K562 (cell line): ENCODE data around the gene GP1BB. TPM values are rescaled to one million over a fixed set of nuclear protein-coding genes. Genes with fewer than 3 reads are reported as not detected.

Source experiments
- ELF1 ChIP-seq: fragments of 200-800 bp; sonication (Bioruptor generic); IDR thresholded peaks from 2 replicates; pipeline ENCODE4 v1.6.1; 2016; ENCODE audit warnings: missing genetic modification characterization, missing compliant biosample characterization
- HDAC6 ChIP-seq: IDR thresholded peaks from 2 replicates; pipeline ENCODE4 v1.6.1; 2012; ENCODE audit warnings: low read depth, mild to moderate bottlenecking, control low read depth, inconsistent platforms, low read length, moderate library complexity
- NFYB ChIP-seq: IDR thresholded peaks from 2 replicates; pipeline ENCODE4 v1.6.1; 2011; ENCODE audit warnings: mild to moderate bottlenecking, moderate library complexity; ENCODE audit not compliant: insufficient read length; ENCODE audit errors: extremely low read depth
- RBM15 ChIP-seq: fragments of 200-400 bp; formaldehyde crosslinking; IDR thresholded peaks from 2 replicates; pipeline ENCODE4 v1.6.1; 2018; ENCODE audit warnings: mild to moderate bottlenecking, low read length, moderate library complexity; ENCODE audit not compliant: insufficient read depth
- TCF7 ChIP-seq: sonication (generic); IDR thresholded peaks from 2 replicates; pipeline ENCODE4 v1.6.1; 2016; ENCODE audit warnings: antibody characterized with exemption, borderline replicate concordance
- ZNF583 ChIP-seq: fragments of 250-450 bp; sonication (Bioruptor Pico); IDR thresholded peaks from 2 replicates; pipeline ENCODE4 v1.4.0; 2020
- polyA plus RNA-seq, 8 experiments: library from polyadenylated mRNA; depleted of rRNA in 4 of 8; stranded (reverse) in 5 of 8; unstranded in 3 of 8; fragments of >200 nt; fragmentation: Nextera tagmentation in 2 of 8; fragmentation: Illumina TruSeq in 1 of 8; extraction: Ambion mirVana in 2 of 8; extraction: Trizol in 1 of 8; gene quantifications; 2 replicates each; pipeline versions ENCODE4 v1.2.1 to v1.2.3, GENCODE V29; 2011 to 2014; ENCODE audit warnings: inconsistent platforms in 1 of 8, missing spikeins in 1 of 8
- total RNA-seq, 7 experiments: library from RNA; depleted of rRNA in 6 of 7; stranded (reverse); fragments of >200 nt in 6 of 7; fragmentation: Illumina TruSeq in 2 of 7; extraction: Trizol in 2 of 7; gene quantifications; 2 replicates each; pipeline versions ENCODE4 v1.2.1 to v1.2.3, GENCODE V29; 2011 to 2021; ENCODE audit warnings: low replicate concordance in 1 of 7
- TF ChIP-seq, protein P1 (sequence below): fragments of 450-650 bp; IDR thresholded peaks from 2 replicates; pipeline ENCODE4 v1.6.1; 2017; ENCODE audit warnings: antibody characterized with exemption, mild to moderate bottlenecking
- TF ChIP-seq, protein P2 (sequence below): fragments of 250-450 bp; sonication (Bioruptor Pico); IDR thresholded peaks from 2 replicates; pipeline ENCODE4 v1.5.0; 2020; ENCODE audit warnings: mild to moderate bottlenecking, borderline replicate concordance
- TF ChIP-seq, protein P3 (sequence below): fragments of 250-450 bp; sonication (Bioruptor Pico); IDR thresholded peaks from 2 replicates; pipeline ENCODE4 v1.4.0; 2020

Gene GP1BB
- total and polyA plus RNA-seq, 9 of the 15 experiments (the other 6 are each of a cell fraction or from before 2014, with no cell fraction given) = 0.69 to 162 (median 2.8) TPM

DNA sequence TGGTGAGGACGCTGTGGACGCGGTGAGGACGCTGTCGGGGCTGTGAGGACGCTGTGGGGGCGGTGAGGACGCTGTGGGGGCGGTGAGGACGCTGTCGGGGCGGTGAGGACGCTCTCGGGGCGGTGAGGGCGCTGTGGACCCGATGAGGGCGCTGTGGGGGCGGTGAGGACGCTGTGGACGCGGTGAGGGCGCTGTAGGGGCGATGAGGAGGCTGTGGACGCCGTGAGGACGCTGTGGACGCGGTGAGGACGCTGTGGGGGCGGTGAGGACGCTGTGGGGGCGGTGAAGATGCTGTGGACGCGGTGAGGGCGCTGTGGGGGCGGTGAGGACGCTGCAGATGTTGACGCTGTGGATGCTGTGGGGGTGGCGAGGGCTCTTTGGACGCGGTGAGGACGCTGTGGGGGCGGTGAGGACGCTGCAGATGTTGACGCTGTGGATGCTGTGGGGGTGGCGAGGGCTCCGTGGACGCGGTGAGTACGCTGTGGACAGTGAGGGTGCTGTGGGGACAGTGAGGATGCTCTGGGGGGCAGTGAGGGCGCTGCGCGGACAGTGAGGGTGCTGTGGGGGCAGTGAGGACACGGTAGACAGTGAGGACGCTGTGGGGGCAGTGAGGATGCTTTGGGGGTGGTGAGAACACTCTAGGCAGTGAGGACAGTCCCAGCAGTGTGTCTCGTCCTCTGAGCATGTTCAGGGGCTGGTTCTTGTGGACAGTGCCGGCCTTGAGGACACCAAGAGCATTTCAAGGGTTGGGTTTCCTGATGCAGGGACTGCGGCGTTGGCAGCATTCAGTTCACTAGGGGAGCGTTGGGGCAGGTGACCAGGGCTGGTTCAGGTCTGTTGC is 4.2 kb downstream of the GP1BB start (continued):
- TF ChIP-seq, protein P1, sequence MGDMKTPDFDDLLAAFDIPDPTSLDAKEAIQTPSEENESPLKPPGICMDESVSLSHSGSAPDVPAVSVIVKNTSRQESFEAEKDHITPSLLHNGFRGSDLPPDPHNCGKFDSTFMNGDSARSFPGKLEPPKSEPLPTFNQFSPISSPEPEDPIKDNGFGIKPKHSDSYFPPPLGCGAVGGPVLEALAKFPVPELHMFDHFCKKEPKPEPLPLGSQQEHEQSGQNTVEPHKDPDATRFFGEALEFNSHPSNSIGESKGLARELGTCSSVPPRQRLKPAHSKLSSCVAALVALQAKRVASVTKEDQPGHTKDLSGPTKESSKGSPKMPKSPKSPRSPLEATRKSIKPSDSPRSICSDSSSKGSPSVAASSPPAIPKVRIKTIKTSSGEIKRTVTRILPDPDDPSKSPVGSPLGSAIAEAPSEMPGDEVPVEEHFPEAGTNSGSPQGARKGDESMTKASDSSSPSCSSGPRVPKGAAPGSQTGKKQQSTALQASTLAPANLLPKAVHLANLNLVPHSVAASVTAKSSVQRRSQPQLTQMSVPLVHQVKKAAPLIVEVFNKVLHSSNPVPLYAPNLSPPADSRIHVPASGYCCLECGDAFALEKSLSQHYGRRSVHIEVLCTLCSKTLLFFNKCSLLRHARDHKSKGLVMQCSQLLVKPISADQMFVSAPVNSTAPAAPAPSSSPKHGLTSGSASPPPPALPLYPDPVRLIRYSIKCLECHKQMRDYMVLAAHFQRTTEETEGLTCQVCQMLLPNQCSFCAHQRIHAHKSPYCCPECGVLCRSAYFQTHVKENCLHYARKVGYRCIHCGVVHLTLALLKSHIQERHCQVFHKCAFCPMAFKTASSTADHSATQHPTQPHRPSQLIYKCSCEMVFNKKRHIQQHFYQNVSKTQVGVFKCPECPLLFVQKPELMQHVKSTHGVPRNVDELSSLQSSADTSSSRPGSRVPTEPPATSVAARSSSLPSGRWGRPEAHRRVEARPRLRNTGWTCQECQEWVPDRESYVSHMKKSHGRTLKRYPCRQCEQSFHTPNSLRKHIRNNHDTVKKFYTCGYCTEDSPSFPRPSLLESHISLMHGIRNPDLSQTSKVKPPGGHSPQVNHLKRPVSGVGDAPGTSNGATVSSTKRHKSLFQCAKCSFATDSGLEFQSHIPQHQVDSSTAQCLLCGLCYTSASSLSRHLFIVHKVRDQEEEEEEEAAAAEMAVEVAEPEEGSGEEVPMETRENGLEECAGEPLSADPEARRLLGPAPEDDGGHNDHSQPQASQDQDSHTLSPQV = no peak
- TF ChIP-seq TCF7 (no peak), ELF1 (tag) (no peak), RBM15 (no peak), ZNF583 (no peak), NFYB (no peak), HDAC6 (0 out of 2 replicates have a peak, but pooled peaks have one; percentile 44)
- TF ChIP-seq, protein P2, sequence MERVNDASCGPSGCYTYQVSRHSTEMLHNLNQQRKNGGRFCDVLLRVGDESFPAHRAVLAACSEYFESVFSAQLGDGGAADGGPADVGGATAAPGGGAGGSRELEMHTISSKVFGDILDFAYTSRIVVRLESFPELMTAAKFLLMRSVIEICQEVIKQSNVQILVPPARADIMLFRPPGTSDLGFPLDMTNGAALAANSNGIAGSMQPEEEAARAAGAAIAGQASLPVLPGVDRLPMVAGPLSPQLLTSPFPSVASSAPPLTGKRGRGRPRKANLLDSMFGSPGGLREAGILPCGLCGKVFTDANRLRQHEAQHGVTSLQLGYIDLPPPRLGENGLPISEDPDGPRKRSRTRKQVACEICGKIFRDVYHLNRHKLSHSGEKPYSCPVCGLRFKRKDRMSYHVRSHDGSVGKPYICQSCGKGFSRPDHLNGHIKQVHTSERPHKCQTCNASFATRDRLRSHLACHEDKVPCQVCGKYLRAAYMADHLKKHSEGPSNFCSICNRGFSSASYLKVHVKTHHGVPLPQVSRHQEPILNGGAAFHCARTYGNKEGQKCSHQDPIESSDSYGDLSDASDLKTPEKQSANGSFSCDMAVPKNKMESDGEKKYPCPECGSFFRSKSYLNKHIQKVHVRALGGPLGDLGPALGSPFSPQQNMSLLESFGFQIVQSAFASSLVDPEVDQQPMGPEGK (CRISPR knock-in tag) = no peak
- TF ChIP-seq, protein P3, sequence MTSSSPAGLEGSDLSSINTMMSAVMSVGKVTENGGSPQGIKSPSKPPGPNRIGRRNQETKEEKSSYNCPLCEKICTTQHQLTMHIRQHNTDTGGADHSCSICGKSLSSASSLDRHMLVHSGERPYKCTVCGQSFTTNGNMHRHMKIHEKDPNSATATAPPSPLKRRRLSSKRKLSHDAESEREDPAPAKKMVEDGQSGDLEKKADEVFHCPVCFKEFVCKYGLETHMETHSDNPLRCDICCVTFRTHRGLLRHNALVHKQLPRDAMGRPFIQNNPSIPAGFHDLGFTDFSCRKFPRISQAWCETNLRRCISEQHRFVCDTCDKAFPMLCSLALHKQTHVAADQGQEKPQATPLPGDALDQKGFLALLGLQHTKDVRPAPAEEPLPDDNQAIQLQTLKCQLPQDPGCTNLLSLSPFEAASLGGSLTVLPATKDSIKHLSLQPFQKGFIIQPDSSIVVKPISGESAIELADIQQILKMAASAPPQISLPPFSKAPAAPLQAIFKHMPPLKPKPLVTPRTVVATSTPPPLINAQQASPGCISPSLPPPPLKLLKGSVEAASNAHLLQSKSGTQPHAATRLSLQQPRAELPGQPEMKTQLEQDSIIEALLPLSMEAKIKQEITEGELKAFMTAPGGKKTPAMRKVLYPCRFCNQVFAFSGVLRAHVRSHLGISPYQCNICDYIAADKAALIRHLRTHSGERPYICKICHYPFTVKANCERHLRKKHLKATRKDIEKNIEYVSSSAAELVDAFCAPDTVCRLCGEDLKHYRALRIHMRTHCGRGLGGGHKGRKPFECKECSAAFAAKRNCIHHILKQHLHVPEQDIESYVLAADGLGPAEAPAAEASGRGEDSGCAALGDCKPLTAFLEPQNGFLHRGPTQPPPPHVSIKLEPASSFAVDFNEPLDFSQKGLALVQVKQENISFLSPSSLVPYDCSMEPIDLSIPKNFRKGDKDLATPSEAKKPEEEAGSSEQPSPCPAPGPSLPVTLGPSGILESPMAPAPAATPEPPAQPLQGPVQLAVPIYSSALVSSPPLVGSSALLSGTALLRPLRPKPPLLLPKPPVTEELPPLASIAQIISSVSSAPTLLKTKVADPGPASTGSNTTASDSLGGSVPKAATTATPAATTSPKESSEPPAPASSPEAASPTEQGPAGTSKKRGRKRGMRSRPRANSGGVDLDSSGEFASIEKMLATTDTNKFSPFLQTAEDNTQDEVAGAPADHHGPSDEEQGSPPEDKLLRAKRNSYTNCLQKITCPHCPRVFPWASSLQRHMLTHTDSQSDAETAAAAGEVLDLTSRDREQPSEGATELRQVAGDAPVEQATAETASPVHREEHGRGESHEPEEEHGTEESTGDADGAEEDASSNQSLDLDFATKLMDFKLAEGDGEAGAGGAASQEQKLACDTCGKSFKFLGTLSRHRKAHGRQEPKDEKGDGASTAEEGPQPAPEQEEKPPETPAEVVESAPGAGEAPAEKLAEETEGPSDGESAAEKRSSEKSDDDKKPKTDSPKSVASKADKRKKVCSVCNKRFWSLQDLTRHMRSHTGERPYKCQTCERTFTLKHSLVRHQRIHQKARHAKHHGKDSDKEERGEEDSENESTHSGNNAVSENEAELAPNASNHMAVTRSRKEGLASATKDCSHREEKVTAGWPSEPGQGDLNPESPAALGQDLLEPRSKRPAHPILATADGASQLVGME (CRISPR knock-in tag) = no peak
